ENCODE results near the gene CACHD1. TPM values are rescaled to one million over a fixed set of nuclear protein-coding genes. Genes with fewer than 3 reads are reported as not detected.

The CACHD1 gene
- total and polyA plus RNA-seq, 5 donors from 2014 or later, result 0.22 to 0.46 (median 0.27) TPM; not detected in 1

DNA sequence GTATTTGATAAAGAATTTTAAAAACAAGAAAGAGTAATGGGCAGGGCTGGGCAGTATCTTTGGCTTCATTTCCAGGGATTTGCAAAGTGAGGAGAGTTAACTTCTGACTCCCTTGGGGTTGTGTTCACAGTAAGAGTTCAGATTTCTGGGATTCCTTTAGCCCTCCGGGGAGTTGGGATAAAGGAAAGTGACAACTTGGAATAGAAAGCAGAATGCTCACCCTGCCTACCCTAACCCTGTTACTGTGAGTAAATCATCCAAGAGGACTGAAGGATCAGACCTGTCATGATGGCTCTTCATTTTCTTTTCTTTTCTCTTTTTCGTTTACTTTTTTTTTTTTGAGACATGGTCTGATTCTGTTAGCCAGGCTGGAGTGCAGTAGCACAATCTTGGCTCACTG is 76.1 kb downstream of the CACHD1 start:
- no peak overlapping the region for H3K27ac ChIP-seq (ENCODE audit: insufficient read depth, low read length, poor library complexity, severe bottlenecking)
- Mint-ChIP-seq H3K9me3 (peaks cover 0 to 2% (median 0%) of the 10 kb centered on the region in 7 donors), H3K4me3 (no peak overlapping the region), H3K27me3 (no peaks in the 10 kb centered on the region), H3K36me3 (no peaks in the 10 kb centered on the region), H3K4me1 (peaks cover 7 to 47% (median 12%) of the 10 kb centered on the region in 4 donors), H3K27ac (no peak overlapping the region)
- peaks cover 4% of the 10 kb centered on the region for H3K4me1 ChIP-seq (ENCODE audit: control insufficient read depth, insufficient read depth, low read length, poor library complexity, severe bottlenecking)
- no peaks in the 10 kb centered on the region for H3K9me3 ChIP-seq (ENCODE audit: control insufficient read depth in 2 of 2, low read length in 2 of 2)
- DNase-seq (no peak), ATAC-seq (ENCODE audit: low read depth in 2 of 2) (no peak)
- H3K27me3 ChIP-seq (ENCODE audit: control insufficient read depth, insufficient read depth, low read length), result no peaks in the 10 kb centered on the region
- H3K36me3 ChIP-seq (ENCODE audit: control insufficient read depth, insufficient read depth, low read length), result no peaks in the 10 kb centered on the region
- H3K4me3 ChIP-seq (ENCODE audit: low read depth, low read length), result no peak overlapping the region

DNA sequence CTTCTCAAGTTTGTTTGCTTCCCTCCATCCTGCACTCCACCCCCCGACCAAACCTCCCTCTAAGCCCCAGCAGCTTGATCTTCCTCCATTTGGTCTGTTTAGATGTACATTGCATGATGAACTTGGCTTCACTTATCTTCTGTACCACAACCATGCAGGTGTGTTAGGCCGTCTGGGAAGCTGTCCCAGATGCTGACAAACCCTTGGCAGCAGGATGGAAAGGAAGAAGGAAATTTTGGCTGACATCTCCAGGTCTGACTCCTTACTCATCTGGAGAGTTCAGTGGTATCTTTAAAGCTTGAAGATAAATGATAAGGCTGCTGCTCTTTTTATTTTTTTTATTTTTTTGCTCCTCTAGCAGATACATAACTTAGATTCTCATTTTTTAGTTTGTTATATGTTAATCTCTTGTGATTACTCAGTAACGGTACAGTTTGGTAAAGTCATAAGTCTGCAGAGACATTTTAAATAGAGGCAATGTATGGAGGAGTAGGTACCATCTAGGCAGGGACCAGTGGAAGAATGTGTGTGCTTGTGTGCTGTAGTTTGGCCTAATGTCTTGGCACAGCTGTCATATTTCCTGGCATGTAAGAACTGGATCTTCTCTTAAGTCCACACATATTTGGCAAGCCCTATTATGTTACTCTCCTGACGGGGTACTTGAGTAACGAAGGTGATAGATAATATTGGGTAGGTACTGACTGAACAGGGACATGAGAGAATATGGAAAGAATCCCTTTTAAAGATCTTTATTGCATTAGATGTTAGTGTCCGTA is 79.7 kb downstream of the CACHD1 start:
- Histone ChIP-seq H3K4me1 (ENCODE audit: control insufficient read depth, insufficient read depth, low read length, poor library complexity, severe bottlenecking) (peaks cover 4% of the 10 kb centered on the region), H3K27ac (ENCODE audit: insufficient read depth, low read length, poor library complexity, severe bottlenecking) (no peak overlapping the region), H3K4me3 (ENCODE audit: low read depth, low read length) (no peak overlapping the region), H3K9me3 (ENCODE audit: control insufficient read depth in 2 of 2, low read length in 2 of 2) (no peaks in the 10 kb centered on the region), H3K36me3 (ENCODE audit: control insufficient read depth, insufficient read depth, low read length) (no peaks in the 10 kb centered on the region), H3K27me3 (ENCODE audit: control insufficient read depth, insufficient read depth, low read length) (no peaks in the 10 kb centered on the region)
- Mint-ChIP-seq H3K27me3 (peaks cover 4% of the 10 kb centered on the region), H3K4me3 (no peak overlapping the region), H3K36me3 (no peaks in the 10 kb centered on the region), H3K27ac (peak overlapping the region in 1 of 3 donors; percentile 14), H3K4me1 (peaks cover 6 to 38% (median 12%) of the 10 kb centered on the region in 4 donors), H3K9me3 (peaks cover 0 to 4% (median 0%) of the 10 kb centered on the region in 7 donors)
- no peak for ATAC-seq (ENCODE audit: low read depth in 2 of 2)
- no peak for DNase-seq

DNA sequence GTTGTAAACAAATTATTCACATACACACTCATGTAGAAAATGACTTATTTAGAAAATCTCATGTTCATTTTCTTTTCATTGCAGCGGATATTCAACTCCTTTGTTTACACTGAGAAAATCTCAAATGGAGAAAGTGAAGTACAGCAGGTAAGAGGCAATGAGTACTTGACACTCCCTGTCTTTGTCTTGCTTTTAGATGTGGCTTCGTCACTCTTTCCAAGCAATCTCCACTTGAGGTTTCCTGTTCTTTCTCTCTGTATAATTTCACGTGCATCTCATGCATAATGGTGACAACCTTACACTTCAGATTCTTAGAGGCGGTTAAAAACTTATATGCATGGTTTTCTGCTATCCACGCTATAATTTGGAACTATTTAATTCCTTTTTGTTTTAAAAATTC is 80.6 kb downstream of the CACHD1 start:
- peaks cover 4% of the 10 kb centered on the region for H3K4me1 ChIP-seq (ENCODE audit: control insufficient read depth, insufficient read depth, low read length, poor library complexity, severe bottlenecking)

DNA sequence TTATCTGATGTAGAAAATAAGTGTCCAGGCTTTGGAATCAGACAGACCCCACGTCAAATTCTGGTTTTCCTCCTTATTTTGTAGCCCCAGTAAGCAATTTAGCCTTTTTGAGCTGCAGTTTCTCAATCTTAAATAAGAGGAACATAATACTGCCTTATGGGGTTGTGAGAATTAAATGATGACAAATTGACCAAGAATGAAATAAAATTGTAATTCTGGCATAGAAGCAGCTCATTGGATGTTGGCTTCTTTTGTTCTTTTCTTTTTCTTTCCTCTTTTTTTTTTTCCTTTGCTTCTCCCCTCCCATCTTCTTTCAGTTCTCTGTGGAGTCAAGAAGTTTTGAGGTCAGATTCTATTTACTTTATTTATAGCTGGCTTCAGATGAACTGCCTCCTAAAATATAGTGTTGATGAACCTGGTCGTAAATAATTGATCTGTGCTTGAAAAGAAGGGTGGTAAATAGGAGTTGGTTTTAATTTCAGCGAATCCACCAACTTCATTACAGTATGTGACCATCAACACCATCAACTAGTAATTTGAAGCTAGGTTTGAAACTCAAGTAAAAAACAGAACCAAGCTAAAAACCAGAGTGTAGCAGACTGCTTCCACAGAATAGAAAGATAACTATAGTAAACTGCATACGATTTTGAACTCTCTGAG is 81.1 kb downstream of the CACHD1 start:
- Histone ChIP-seq H3K27me3 (ENCODE audit: control insufficient read depth, insufficient read depth, low read length) (no peaks in the 10 kb centered on the region), H3K4me3 (ENCODE audit: low read depth, low read length) (no peak overlapping the region), H3K9me3 (ENCODE audit: control insufficient read depth in 2 of 2, low read length in 2 of 2) (no peaks in the 10 kb centered on the region), H3K36me3 (ENCODE audit: control insufficient read depth, insufficient read depth, low read length) (no peaks in the 10 kb centered on the region), H3K27ac (ENCODE audit: insufficient read depth, low read length, poor library complexity, severe bottlenecking) (no peak overlapping the region), H3K4me1 (ENCODE audit: control insufficient read depth, insufficient read depth, low read length, poor library complexity, severe bottlenecking) (peaks cover 4% of the 10 kb centered on the region)
- no peak overlapping the region for H3K27ac Mint-ChIP-seq
- no peak for DNase-seq
- peaks cover 0 to 4% (median 0%) of the 10 kb centered on the region in 7 donors for H3K9me3 Mint-ChIP-seq
- peak overlapping the region in 2 of 4 donors; percentile 35 to 39 for H3K4me3 Mint-ChIP-seq
- peaks cover 11% of the 10 kb centered on the region for H3K27me3 Mint-ChIP-seq
- no peaks in the 10 kb centered on the region for H3K36me3 Mint-ChIP-seq
- peaks cover 0 to 30% (median 5%) of the 10 kb centered on the region in 4 donors for H3K4me1 Mint-ChIP-seq
- ATAC-seq (ENCODE audit: low read depth in 2 of 2), result no peak

More for the DNA sequence above, 80.6 kb downstream of the CACHD1 start:
- H3K27me3 Mint-ChIP-seq, result peaks cover 8% of the 10 kb centered on the region
- DNase-seq (peak in 2 of 3 donors; percentile 46 to 54), ATAC-seq (ENCODE audit: low read depth in 2 of 2) (peak; percentile 50 to 74)
- H3K4me3 Mint-ChIP-seq, result peak overlapping the region in 2 of 4 donors; percentile 35 to 39
- no peak overlapping the region for H3K27ac Mint-ChIP-seq
- Histone ChIP-seq H3K4me3 (ENCODE audit: low read depth, low read length) (no peak overlapping the region), H3K9me3 (ENCODE audit: control insufficient read depth in 2 of 2, low read length in 2 of 2) (no peaks in the 10 kb centered on the region), H3K36me3 (ENCODE audit: control insufficient read depth, insufficient read depth, low read length) (no peaks in the 10 kb centered on the region), H3K27ac (ENCODE audit: insufficient read depth, low read length, poor library complexity, severe bottlenecking) (no peak overlapping the region), H3K27me3 (ENCODE audit: control insufficient read depth, insufficient read depth, low read length) (no peaks in the 10 kb centered on the region)
- H3K4me1 Mint-ChIP-seq, result peaks cover 0 to 30% (median 6%) of the 10 kb centered on the region in 4 donors
- peaks cover 0 to 4% (median 0%) of the 10 kb centered on the region in 7 donors for H3K9me3 Mint-ChIP-seq
- H3K36me3 Mint-ChIP-seq, result no peaks in the 10 kb centered on the region

DNA sequence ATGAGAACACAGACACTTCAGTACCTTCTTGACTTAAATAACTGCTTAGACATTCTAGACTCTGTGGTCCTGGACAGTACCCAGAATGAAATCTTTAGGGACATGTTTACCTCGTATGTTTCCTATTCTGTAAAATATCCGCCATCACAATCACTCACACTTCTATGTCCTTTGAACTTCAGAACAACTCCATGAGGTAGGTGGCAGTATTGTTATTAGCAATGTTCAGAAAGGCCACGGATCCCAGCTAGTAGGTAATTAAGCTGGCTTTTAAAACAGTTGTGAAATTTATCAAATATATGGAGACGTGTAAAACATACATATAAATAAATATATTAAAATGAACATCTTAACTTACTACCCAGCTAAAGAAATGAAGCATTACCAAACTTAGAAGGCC is 83.4 kb downstream of the CACHD1 start:
- Histone ChIP-seq H3K4me3 (ENCODE audit: low read depth, low read length) (no peak overlapping the region), H3K9me3 (ENCODE audit: control insufficient read depth in 2 of 2, low read length in 2 of 2) (no peaks in the 10 kb centered on the region), H3K27me3 (ENCODE audit: control insufficient read depth, insufficient read depth, low read length) (no peaks in the 10 kb centered on the region), H3K4me1 (ENCODE audit: control insufficient read depth, insufficient read depth, low read length, poor library complexity, severe bottlenecking) (peaks cover 4% of the 10 kb centered on the region), H3K27ac (ENCODE audit: insufficient read depth, low read length, poor library complexity, severe bottlenecking) (no peak overlapping the region), H3K36me3 (ENCODE audit: control insufficient read depth, insufficient read depth, low read length) (no peaks in the 10 kb centered on the region)
- ATAC-seq (ENCODE audit: low read depth in 2 of 2) (no peak), DNase-seq (peak in 1 of 3 donors; percentile 7)
- H3K36me3 Mint-ChIP-seq, result no peaks in the 10 kb centered on the region
- H3K4me1 Mint-ChIP-seq, result peaks cover 0 to 33% (median 4%) of the 10 kb centered on the region in 4 donors
- H3K27me3 Mint-ChIP-seq, result peaks cover 14% of the 10 kb centered on the region
- H3K27ac Mint-ChIP-seq, result no peak overlapping the region
- H3K9me3 Mint-ChIP-seq, result peaks cover 0 to 4% (median 0%) of the 10 kb centered on the region in 7 donors
- no peak overlapping the region for H3K4me3 Mint-ChIP-seq

DNA sequence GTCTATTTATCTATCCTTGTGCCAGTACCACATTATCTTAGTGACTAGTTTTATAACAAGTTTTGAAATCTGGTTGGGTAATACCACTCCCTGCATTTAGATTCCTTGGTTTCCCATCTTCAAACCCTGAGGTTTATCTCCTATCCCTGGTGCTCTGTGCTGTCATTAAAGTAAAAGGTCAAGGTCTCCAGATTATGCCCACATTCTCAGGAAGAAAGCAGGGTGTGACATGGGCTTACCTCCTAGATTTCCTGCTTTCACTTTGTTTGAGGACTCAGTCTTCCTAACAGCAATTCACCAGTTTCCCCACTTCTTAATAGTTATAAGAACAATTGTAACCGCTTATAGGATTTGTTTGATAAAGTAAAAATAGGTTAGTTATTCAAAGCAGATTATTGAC is 86.0 kb downstream of the CACHD1 start:
- H3K27ac Mint-ChIP-seq, result no peak overlapping the region
- Histone ChIP-seq H3K36me3 (ENCODE audit: control insufficient read depth, insufficient read depth, low read length) (no peaks in the 10 kb centered on the region), H3K27me3 (ENCODE audit: control insufficient read depth, insufficient read depth, low read length) (no peaks in the 10 kb centered on the region), H3K9me3 (ENCODE audit: control insufficient read depth in 2 of 2, low read length in 2 of 2) (no peaks in the 10 kb centered on the region), H3K27ac (ENCODE audit: insufficient read depth, low read length, poor library complexity, severe bottlenecking) (no peak overlapping the region), H3K4me3 (ENCODE audit: low read depth, low read length) (no peak overlapping the region), H3K4me1 (ENCODE audit: control insufficient read depth, insufficient read depth, low read length, poor library complexity, severe bottlenecking) (peaks cover under 1% of the 10 kb centered on the region)
- peaks cover 0 to 17% (median 2%) of the 10 kb centered on the region in 4 donors for H3K4me1 Mint-ChIP-seq
- ATAC-seq (ENCODE audit: low read depth in 2 of 2) (no peak), DNase-seq (no peak)
- peaks cover 0 to 4% (median 0%) of the 10 kb centered on the region in 7 donors for H3K9me3 Mint-ChIP-seq
- H3K27me3 Mint-ChIP-seq, result peaks cover 14% of the 10 kb centered on the region
- H3K36me3 Mint-ChIP-seq, result no peaks in the 10 kb centered on the region
- no peak overlapping the region for H3K4me3 Mint-ChIP-seq

DNA sequence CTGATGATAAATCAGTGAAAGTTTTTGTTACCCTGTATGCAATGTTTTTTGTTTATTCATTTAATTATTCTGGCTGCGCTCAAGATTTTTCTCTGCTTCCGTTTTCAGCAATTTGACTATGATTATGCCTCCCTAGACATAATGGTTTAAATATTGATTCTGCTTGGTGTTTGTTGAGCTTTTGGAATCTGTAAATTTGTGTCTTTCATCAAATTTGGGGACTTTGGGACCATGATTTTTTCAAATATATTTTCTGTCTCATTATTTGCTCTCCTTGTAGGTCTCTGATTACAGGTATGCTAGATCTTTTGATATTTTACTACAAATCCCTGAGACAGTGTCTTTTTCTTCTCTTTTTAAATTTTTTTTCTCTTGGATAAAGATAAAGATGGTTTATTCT is 92.1 kb downstream of the CACHD1 start:
- no peaks in the 10 kb centered on the region for H3K4me1 Mint-ChIP-seq
- peaks cover 22% of the 10 kb centered on the region for H3K27me3 Mint-ChIP-seq
- Histone ChIP-seq H3K4me3 (ENCODE audit: low read depth, low read length) (no peak overlapping the region), H3K4me1 (ENCODE audit: control insufficient read depth, insufficient read depth, low read length, poor library complexity, severe bottlenecking) (no peaks in the 10 kb centered on the region), H3K27ac (ENCODE audit: insufficient read depth, low read length, poor library complexity, severe bottlenecking) (no peak overlapping the region), H3K27me3 (ENCODE audit: control insufficient read depth, insufficient read depth, low read length) (no peaks in the 10 kb centered on the region), H3K9me3 (ENCODE audit: control insufficient read depth in 2 of 2, low read length in 2 of 2) (no peaks in the 10 kb centered on the region), H3K36me3 (ENCODE audit: control insufficient read depth, insufficient read depth, low read length) (no peaks in the 10 kb centered on the region)
- DNase-seq (no peak), ATAC-seq (ENCODE audit: low read depth in 2 of 2) (no peak)
- no peaks in the 10 kb centered on the region for H3K36me3 Mint-ChIP-seq
- H3K27ac Mint-ChIP-seq, result no peak overlapping the region
- no peak overlapping the region for H3K4me3 Mint-ChIP-seq
- peaks cover 0 to 10% (median 2%) of the 10 kb centered on the region in 7 donors for H3K9me3 Mint-ChIP-seq
